ENCODE results near the gene ARFRP1. TPM values are rescaled to one million over a fixed set of nuclear protein-coding genes. Genes with fewer than 3 reads are reported as not detected.

The ARFRP1 gene
- total RNA-seq, 4 donors from 2014 or later, result 26.9 to 35.1 (median 27.8) TPM

DNA sequence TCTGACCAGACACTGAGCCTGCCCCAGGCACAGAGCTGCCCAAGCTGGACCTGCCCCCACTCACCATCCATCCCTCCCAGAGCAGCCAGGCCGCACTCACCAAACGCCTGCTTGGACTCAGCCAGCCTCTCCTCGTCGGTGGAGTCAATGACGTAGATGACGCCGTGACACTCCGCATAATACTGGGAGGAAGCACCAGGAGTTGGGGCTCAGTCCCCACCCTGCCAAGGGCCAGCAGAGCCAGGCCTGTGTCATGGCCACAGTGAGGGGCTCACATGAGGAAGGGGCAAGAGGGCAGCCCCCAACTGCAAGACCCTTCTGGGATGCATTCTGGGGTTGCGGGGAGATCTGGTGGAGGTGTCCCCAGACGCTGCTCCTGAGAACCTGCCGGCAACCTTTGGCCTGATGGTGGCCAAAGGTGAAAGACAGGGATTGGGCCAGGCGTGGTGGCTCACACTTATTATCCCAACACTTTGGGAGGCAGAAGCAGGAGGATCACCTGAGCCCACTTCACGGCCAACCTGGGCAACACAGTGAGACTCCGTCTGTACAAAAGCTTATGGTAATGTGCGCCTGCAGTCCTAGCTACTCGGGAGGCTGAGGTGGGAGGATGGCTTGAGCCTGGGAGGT lies 5.6 kb downstream of the ARFRP1 start:
- H3K27ac ChIP-seq, result no peak overlapping the region
- H3K27me3 ChIP-seq, result no peaks in the 10 kb centered on the region
- no peaks in the 10 kb centered on the region for H3K9me3 ChIP-seq
- TF ChIP-seq POLR2A (IDR thresholded peaks at IDR 0.05), result no peak
- TF ChIP-seq, protein P1, sequence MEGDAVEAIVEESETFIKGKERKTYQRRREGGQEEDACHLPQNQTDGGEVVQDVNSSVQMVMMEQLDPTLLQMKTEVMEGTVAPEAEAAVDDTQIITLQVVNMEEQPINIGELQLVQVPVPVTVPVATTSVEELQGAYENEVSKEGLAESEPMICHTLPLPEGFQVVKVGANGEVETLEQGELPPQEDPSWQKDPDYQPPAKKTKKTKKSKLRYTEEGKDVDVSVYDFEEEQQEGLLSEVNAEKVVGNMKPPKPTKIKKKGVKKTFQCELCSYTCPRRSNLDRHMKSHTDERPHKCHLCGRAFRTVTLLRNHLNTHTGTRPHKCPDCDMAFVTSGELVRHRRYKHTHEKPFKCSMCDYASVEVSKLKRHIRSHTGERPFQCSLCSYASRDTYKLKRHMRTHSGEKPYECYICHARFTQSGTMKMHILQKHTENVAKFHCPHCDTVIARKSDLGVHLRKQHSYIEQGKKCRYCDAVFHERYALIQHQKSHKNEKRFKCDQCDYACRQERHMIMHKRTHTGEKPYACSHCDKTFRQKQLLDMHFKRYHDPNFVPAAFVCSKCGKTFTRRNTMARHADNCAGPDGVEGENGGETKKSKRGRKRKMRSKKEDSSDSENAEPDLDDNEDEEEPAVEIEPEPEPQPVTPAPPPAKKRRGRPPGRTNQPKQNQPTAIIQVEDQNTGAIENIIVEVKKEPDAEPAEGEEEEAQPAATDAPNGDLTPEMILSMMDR (IDR thresholded peaks at IDR 0.05 in 4 of 5, conservative IDR thresholded peaks at IDR 0.05 in 1 of 5), result no peak
- in situ Hi-C loops (cut with MboI; ENCODE audit: low sequenced_read_pairs in 4 of 4), result no loop called here
- no peak overlapping the region for H3K4me3 ChIP-seq
- DNase-seq (no peak), ATAC-seq (no peak)
- intact Hi-C loops (cut with DNase I; ENCODE audit: low total_unique reads), result no loop called here
- H3K4me1 ChIP-seq, result peaks cover 28 to 34% of the 10 kb centered on the region in 2 donors
- H3K36me3 ChIP-seq, result peaks cover 0 to 24% of the 10 kb centered on the region in 2 donors

DNA sequence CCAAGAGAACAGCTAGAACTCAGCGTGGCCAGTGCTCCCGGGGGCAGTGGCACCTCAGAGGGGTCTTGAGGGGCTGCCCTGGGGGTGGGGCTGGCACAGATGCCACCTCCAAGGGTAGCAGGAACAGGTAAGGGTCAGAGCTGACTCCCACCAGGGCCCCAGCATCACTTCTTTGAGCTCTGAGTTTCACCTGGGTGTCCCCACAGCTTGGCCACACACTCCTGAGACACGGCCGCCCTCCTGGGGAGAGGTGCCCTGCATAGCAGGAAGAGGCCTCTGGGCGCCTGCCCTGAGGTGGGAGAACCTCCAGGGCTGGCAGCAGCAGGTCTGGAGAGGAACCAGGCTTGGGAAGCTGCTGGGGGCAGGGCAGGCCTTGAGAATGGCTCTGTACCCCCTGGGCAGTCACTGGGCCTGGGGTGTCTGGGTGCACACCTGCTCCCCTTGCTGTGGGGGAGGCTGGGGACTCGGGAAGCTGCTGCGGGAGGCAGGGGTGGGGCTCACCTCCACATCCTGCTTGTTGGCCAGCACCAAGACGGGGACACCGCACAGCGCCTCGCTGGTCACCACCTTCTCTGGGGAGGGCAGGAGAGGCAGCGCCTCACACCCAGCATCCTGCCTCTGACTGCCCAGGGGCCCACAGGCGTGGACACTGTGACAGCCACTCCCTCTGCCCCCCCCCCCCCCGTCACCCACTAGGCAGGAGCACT lies 6.3 kb downstream of the ARFRP1 start:
- DNase-seq (no peak), ATAC-seq (no peak)
- H3K27me3 ChIP-seq, result no peaks in the 10 kb centered on the region
- in situ Hi-C loops (cut with MboI; ENCODE audit: low sequenced_read_pairs in 4 of 4), result no loop called here
- H3K36me3 ChIP-seq, result peaks cover 0 to 24% of the 10 kb centered on the region in 2 donors
- TF ChIP-seq, protein P1 (IDR thresholded peaks at IDR 0.05 in 4 of 5, conservative IDR thresholded peaks at IDR 0.05 in 1 of 5), result no peak
- no peak for TF ChIP-seq POLR2A (IDR thresholded peaks at IDR 0.05)
- no peak overlapping the region for H3K27ac ChIP-seq
- H3K4me3 ChIP-seq, result no peak overlapping the region
- no peaks in the 10 kb centered on the region for H3K9me3 ChIP-seq
- peaks cover 28 to 29% of the 10 kb centered on the region in 2 donors for H3K4me1 ChIP-seq
- intact Hi-C loops (cut with DNase I; ENCODE audit: low total_unique reads), result no loop called here

DNA sequence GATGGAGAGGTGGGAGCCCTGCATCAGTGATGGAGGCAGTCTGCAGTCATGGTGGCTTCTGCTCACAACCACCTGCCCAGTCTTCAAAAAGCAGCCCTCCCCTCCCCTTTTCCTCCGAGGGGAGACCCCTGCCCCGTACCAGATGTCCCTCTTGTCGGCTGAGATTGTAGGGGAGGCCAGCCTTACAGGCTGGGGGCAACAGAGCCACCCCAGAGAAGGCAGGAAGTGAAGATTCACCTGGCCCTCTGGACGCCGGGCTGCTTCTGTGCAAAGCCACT lies 6.8 kb downstream of the ARFRP1 start:
- Histone ChIP-seq H3K4me3 (no peak overlapping the region), H3K4me1 (peaks cover 27% of the 10 kb centered on the region in 2 donors), H3K27me3 (no peaks in the 10 kb centered on the region), H3K27ac (no peak overlapping the region), H3K36me3 (peaks cover 0 to 19% of the 10 kb centered on the region in 2 donors), H3K9me3 (no peaks in the 10 kb centered on the region)
- TF ChIP-seq, protein P1 (IDR thresholded peaks at IDR 0.05 in 4 of 5, conservative IDR thresholded peaks at IDR 0.05 in 1 of 5), result no peak
- no peak for TF ChIP-seq POLR2A (IDR thresholded peaks at IDR 0.05)
- ATAC-seq, result no peak
- intact Hi-C loops (cut with DNase I; ENCODE audit: low total_unique reads) (no loop called here), in situ Hi-C loops (cut with MboI; ENCODE audit: low sequenced_read_pairs in 4 of 4) (no loop called here)
- DNase-seq, result no peak

DNA sequence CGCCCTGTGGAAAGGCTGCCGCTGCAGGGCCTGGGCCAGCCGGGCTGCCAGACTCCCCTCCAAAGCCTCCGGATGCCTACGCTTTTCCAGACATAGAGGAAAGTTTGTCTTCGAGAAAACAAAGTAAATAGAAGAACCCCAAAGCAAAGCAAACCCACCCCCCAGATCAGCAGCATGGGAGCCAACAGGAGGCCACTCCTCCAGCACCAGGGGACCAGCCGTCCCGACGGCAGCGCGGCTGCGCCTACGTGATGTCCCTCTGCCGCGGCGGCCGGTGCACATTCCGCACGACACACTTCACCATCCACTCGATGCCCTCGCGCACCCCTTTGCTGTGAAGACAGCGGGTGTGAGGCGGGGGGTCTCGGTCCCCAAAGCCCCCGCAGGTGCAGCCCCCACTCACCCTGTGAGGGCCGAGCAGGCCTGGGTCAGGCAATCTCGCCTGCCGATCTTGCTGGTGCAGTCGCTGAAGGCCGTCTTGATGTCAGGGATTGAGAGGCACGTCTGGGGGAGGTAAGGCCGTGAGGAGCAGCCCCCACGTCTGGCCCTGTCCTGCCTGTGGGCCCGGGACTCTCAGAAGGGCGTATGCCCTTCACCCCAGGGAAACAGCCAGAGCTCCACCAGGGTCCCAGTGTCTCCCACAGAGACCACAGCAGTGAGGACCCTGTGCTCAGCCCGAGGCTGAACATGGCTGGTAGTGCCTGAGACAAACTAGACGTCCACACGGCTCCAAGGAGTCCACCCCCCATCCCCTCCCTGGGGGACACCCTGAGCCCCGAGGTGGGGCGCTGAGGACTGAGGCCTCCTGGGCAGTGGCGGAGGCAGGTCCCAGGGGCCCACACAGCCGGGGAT lies 7.4 kb downstream of the ARFRP1 start:
- H3K27ac ChIP-seq, result peak overlapping the region in 2 of 4 donors; percentile 65 to 76
- intact Hi-C loops (cut with DNase I; ENCODE audit: low total_unique reads), result no loop called here
- ATAC-seq (no peak), DNase-seq (peak in 1 of 2 donors; percentile 15)
- in situ Hi-C loops (cut with MboI; ENCODE audit: low sequenced_read_pairs in 4 of 4), result no loop called here
- H3K27me3 ChIP-seq, result no peaks in the 10 kb centered on the region
- no peaks in the 10 kb centered on the region for H3K9me3 ChIP-seq
- H3K4me1 ChIP-seq, result peaks cover 30 to 32% of the 10 kb centered on the region in 2 donors
- TF ChIP-seq, protein P1 (IDR thresholded peaks at IDR 0.05 in 4 of 5, conservative IDR thresholded peaks at IDR 0.05 in 1 of 5), result no peak
- TF ChIP-seq POLR2A (IDR thresholded peaks at IDR 0.05), result no peak
- H3K4me3 ChIP-seq, result no peak overlapping the region
- peaks cover 0 to 14% of the 10 kb centered on the region in 2 donors for H3K36me3 ChIP-seq

Measured in gastrocnemius medialis (tissue), 4 donors.